GM19035 (cell line): Measurements from ENCODE around the gene RYR2.
"Not testable (repeated sequence)": the region's sequence is repeated elsewhere in the genome, so short reads cannot be mapped to it uniquely, and the experiment has no call there.

Experiments used
- ATAC-seq: cut with Tn5 transposase; IDR thresholded peaks from one replicate; pipeline ENCODE4 v1.9.1; 2021; ENCODE audit not compliant: unreplicated experiment

RYR2 gene

GRCh38 chr1:237074371-237075117, 32.6 kb downstream of the RYR2 start:
- ATAC-seq: no peak

GRCh38 chr1:237084341-237085077, 42.5 kb downstream of the RYR2 start:
- ATAC-seq: no peak

- ATAC-seq: no peak
Observed at GRCh38 chr1:237091691-237092090, 49.7 kb downstream of the RYR2 start.

GRCh38 chr1:237093691-237094090, 51.7 kb downstream of the RYR2 start:
- no peak for ATAC-seq

- no peak for ATAC-seq
Observed at GRCh38 chr1:237098541-237098940, 56.6 kb downstream of the RYR2 start.

- ATAC-seq: no peak
Observed at GRCh38 chr1:237103021-237103420, 61.0 kb downstream of the RYR2 start.

- no peak for ATAC-seq
Observed at GRCh38 chr1:237104096-237104495, 62.1 kb downstream of the RYR2 start.

GRCh38 chr1:237105826-237106225, 63.8 kb downstream of the RYR2 start:
- ATAC-seq: no peak

GRCh38 chr1:237108297-237109040, 66.5 kb downstream of the RYR2 start:
- no peak for ATAC-seq

- ATAC-seq: no peak
Observed at GRCh38 chr1:237111807-237112206, 69.8 kb downstream of the RYR2 start.

- ATAC-seq: no peak
Observed at GRCh38 chr1:237112663-237113062, 70.7 kb downstream of the RYR2 start.

GRCh38 chr1:237115035-237115434, 73.1 kb downstream of the RYR2 start:
- ATAC-seq: no peak

GRCh38 chr1:237119091-237119490, 77.1 kb downstream of the RYR2 start:
- no peak for ATAC-seq

- no peak for ATAC-seq
Observed at GRCh38 chr1:237120683-237121082, 78.7 kb downstream of the RYR2 start.

GRCh38 chr1:237124856-237125462, 83.0 kb downstream of the RYR2 start:
- no peak for ATAC-seq

- no peak for ATAC-seq
Observed at GRCh38 chr1:237126180-237126579, 84.2 kb downstream of the RYR2 start.

- ATAC-seq: not testable (repeated sequence)
Observed at GRCh38 chr1:237127301-237127700, 85.3 kb downstream of the RYR2 start.

GRCh38 chr1:237133921-237134320, 91.9 kb downstream of the RYR2 start:
- ATAC-seq: no peak

GRCh38 chr1:237134929-237135328, 92.9 kb downstream of the RYR2 start:
- ATAC-seq: no peak

GRCh38 chr1:237138551-237138950, 96.6 kb downstream of the RYR2 start:
- ATAC-seq: no peak

- no peak for ATAC-seq
Observed at GRCh38 chr1:237139732-237140131, 97.7 kb downstream of the RYR2 start.
